HG02981 (cell line): ENCODE measurements around the gene STAT6.
"Not testable (repeated sequence)": the region's sequence is repeated elsewhere in the genome, so short reads cannot be mapped to it uniquely, and the experiment has no call there.

Experiments
- ATAC-seq: cut with Tn5 transposase; IDR thresholded peaks from one replicate; pipeline ENCODE4 v1.9.1; 2021; ENCODE audit warnings: mild to moderate bottlenecking, moderate library complexity; ENCODE audit not compliant: unreplicated experiment

Gene STAT6

GRCh38 chr12:57127101-57127725, 16.1 kb upstream of the STAT6 start:
- peak; percentile 32 for ATAC-seq

DNA sequence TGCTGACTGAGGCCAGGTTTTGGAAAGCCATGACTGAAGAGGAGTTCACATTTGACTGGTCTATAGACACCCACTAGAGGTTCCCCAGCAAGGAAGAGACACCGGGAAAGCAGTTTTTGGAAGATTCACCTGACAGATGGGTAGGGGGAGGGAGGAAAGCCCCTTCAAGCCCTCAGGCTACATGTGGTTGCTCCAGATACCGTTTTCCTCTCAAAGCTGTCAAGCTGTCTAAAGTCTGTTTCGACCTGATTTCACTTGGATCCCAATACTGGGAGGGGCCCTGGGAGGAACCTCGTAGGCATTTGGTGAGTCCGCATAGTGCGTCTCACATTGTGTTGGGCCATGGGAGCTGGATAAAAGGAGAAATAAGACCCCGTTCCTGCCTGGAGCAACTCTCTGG, 15.4 kb upstream of the STAT6 start:
- ATAC-seq = no peak

DNA sequence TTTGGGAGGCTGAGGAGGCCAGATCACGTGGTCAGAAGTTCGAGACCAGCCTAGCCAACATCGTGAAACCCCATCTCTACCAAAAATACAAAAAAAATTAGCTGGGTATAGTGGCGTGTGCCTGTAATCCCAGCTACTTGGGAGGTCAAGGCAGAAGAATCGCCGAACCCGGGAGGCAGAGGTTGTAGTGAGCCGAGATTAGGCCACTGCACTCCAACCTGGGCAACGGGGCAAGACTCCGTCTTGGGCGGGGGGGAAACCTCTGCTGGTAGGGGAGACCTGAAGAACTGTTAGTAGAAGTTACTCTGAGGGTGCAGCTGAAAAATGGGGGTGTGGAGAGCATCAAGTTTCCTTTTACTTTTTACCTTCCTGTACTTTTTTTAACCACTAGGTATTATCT, 14.9 kb upstream of the STAT6 start:
- no peak for ATAC-seq

DNA sequence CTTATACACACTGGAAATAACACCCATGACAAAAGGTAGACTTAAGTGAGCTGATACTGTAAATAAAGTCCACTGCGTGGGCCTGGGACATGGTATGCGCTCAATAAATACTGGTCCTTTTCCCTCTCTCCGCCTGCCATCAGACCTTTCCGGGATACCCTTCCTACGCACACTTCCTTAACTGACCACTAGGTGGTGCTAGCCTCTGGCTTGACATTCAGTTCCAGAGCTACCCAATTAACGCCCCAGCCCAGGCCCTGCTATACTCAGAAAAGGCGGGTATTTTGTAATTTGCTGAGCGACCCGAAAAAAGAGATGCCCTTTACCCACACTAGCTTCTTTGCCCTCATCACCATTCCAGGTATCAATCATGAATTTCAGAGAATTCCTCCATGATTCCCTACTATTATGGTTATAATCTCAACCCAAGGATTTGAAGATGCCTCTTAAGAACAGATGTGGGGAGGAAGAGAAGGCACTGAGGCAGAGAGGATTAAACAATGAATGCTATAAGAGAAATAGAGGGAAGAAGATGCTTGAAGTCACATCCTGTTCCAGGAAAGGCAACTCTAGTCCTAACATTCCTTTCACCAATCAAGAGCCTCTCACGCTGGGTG, 13.2 kb upstream of the STAT6 start:
- ATAC-seq = no peak

DNA sequence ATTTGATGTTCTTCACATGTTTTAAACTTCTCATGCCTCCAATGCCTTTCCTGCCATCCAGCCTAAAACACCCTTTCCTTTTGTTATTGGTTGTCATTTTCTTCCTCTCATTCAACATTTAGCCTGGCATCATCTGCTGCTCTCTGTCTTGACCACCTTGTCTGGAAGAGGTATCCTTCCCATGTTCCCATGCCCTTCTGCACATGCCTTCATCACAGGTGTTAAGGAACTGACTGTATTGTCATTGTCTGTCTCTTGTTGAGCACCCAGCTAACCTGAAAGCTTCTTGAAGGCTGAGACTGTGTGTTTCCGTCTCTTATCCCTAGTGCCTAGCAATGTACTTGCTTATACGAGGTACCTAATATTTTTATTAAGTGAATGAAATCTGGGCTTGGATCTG, 12.7 kb upstream of the STAT6 start:
- no peak for ATAC-seq

GRCh38 chr12:57120718-57121117, 9.6 kb upstream of the STAT6 start:
- ATAC-seq = not testable (repeated sequence)

GRCh38 chr12:57119294-57120085, 8.3 kb upstream of the STAT6 start:
- no peak for ATAC-seq

GRCh38 chr12:57118711-57119271, 7.6 kb upstream of the STAT6 start:
- ATAC-seq = no peak

- ATAC-seq = no peak
Measured at GRCh38 chr12:57116580-57117281, 5.6 kb upstream of the STAT6 start.

- peak; percentile 55 for ATAC-seq
Measured at GRCh38 chr12:57112492-57113294, 1.5 kb upstream of the STAT6 start.

DNA sequence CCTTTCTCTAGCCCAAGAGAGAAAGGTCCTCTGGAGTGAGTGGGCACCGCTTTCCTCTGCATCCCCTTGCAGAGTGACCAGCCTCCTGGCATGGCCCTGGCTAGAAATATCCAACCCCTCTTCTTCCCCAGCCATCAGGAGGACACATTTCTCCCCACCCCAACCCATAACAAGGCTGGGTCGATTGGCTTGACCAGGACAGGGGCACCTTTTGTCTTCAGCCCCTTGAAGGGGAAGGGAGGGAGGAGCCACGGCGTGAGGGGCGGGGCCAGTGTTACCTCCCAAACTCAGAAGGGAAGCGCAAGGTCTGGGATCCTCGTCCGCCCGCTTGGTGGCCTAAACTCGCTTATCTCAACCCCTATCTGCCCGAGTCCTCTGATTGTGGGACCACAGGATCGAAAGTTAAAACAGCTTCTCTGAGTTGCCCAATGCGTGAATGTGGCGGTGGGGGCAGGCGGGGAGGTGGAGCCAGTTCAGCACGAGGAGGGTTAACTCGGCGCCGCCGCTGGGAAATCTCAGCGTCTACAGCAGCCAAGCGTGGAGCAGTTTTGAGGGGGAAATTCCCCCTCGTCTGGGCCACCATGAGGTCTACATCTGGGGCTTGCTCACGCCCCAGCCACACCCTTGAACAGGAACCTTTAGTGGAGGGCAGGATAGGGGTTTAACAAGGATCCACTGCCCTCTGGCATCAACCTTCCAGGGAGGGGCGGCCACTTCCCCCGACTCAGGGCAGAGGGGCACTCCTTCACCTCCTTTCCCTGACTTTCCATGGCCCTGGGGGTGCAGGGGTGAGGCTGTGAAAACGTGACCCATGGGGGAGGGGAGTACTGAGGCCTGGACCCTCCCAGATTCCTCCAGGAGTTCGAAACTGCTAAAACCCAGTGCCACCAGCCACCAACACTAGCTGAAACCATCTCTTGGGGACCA, 795 bp downstream of the STAT6 start:
- peak; percentile 48 for ATAC-seq

DNA sequence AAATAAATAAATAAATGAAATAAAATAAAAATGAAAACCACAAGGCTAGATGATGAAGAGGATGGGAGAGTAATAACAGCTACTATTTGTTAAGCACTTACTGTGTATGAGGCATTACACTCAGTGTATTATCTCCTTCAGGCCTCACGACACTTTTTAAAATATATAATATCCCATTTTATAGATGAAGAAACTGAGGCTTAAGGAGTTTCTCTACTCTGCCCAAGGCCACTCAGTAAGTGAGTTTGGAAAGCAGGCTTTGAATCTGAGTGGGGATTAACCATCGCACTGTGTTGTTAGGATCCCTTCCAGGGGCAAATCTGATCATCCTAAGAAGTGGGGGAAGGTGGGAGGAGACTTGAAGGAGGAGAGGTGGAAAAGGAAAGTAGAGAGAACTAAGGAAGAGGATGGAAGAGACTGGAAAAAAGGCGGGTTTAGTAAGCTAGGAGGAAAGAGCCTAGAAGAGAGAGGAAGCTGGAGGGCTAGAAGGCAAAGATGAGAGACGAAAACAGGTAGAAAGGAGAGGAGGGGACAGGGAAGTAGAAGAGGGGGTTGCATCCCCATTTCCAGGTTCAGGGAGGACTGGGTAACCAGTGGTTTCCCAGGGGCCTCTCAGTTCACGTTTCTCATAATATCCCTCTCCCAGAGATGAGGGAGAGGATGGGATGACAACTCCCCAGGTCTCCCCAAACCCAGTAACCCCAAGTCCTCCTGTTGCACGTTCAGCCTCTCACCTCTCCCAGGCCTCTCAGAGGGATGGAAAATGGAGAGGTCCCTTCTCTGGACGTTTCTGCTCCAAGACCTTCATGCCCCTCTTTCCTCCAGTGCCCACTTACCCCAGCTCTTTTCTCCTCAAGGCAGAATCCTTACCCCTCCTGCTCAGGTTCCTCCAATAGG, 1.7 kb downstream of the STAT6 start:
- no peak for ATAC-seq

DNA sequence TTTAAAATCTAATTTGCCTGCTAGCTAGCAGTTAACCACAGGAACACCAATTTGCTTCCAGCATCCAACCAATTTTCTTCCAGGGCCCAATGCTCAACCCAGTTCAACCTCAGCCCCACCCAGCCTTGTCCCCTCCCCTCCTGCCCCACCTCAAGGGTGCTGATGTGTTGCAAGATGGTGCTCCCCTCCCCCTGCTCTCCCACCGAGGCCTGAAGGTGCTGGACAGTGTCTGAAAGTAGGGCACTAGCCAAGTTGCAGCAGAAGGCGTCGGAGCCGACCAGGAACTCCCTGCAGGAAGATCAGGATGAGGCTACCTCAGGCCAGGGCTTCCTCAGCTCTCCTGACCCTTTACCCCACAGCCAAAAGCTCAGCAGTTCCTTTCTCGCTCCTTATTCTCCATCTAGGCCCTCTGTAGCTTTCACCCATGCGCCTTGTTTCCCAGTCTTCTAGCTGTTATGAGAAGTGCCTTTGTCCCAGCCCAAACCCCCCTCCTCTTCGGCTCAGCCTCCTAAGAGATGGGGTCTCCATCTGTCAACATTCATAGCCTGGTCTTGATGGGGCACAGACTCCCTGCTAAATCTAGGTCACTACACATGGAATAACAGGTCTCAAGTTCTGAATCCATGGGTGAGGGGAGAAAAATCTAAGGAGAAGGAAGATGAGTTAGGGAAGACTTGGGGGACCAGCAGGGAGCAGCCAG, 3.6 kb downstream of the STAT6 start:
- ATAC-seq = no peak

GRCh38 chr12:57106021-57106708, 5.0 kb downstream of the STAT6 start:
- ATAC-seq = no peak

GRCh38 chr12:57105011-57105753, 6.0 kb downstream of the STAT6 start:
- ATAC-seq = no peak

GRCh38 chr12:57104292-57104910, 6.8 kb downstream of the STAT6 start:
- ATAC-seq = no peak
